HFF-Myc (cell line): Measurements from ENCODE around the gene RFT1.
A peak's percentile ranks its signal among the peaks of the same experiment; 100 is the strongest.
"Not testable (repeated sequence)": the region's sequence is repeated elsewhere in the genome, so short reads cannot be mapped to it uniquely, and the experiment has no call there.

Experiments used
- DNase-seq: peaks from one replicate; pipeline ENCODE4 v3.0.0-alpha.2; 2011; ENCODE audit warnings: low read depth; ENCODE audit errors: extremely low read depth
- H3K4me3 ChIP-seq: replicated peaks from 2 replicates; pipeline ENCODE4 v1.5.1; 2011; ENCODE audit warnings: low read depth, mild to moderate bottlenecking, control low read depth, low read length
- CTCF ChIP-seq: IDR thresholded peaks from 2 replicates; pipeline ENCODE4 v1.5.1; 2012; ENCODE audit warnings: mild to moderate bottlenecking, low read depth, low read length, control low read depth; ENCODE audit errors: missing control alignments

The RFT1 gene

GRCh38 chr3:53062905-53063304, 67.3 kb downstream of the RFT1 start:
- H3K4me3 ChIP-seq, result no peak overlapping the region

GRCh38 chr3:53056442-53056841, 73.8 kb downstream of the RFT1 start:
- no peak overlapping the region for H3K4me3 ChIP-seq
- no peak for DNase-seq
- TF ChIP-seq CTCF, result peak; percentile 38

More at GRCh38 chr3:53062905-53063304, 67.3 kb downstream of the RFT1 start:
- TF ChIP-seq CTCF, result no peak
- no peak for DNase-seq

- H3K4me3 ChIP-seq, DNase-seq: not testable (repeated sequence)
These were observed 76.0 kb downstream of the RFT1 start for GRCh38 chr3:53054233-53054632.

- DNase-seq, result no peak
- no peak for TF ChIP-seq CTCF
- H3K4me3 ChIP-seq, result no peak overlapping the region
These were observed 78.3 kb downstream of the RFT1 start for GRCh38 chr3:53051929-53052328.

- TF ChIP-seq CTCF, result no peak
- no peak for DNase-seq
- H3K4me3 ChIP-seq, result no peak overlapping the region
These were observed 80.2 kb downstream of the RFT1 start for GRCh38 chr3:53049987-53050386.

GRCh38 chr3:53046171-53047170, 83.8 kb downstream of the RFT1 start:
- H3K4me3 ChIP-seq, result peak overlapping the region; percentile 58
- TF ChIP-seq CTCF, result peak; percentile 49
- DNase-seq, result no peak

- H3K4me3 ChIP-seq, result peak within 1 kb of the TSS; percentile 58
- TF ChIP-seq CTCF, result no peak
- DNase-seq, result no peak
These were observed 84.6 kb downstream of the RFT1 start, which contains the start of gene SFMBT1 for GRCh38 chr3:53045518-53046170. TSS of gene SFMBT1 (minus strand) at chr3:53046073. CDS start at chr3:52969128, 76,945 bp downstream.
